Lung (tissue), 12 donors: ENCODE data around the gene SLC19A1. TPM values are rescaled to one million over a fixed set of nuclear protein-coding genes. Genes with fewer than 3 reads are reported as not detected.

Source experiments
- ATAC-seq: fragments of 200-7000 bp; cut with Tn5 transposase; one replicate; pipeline ENCODE4 v1.9.1; 2020; ENCODE audit warnings: moderate number of reproducible peaks; ENCODE audit not compliant: insufficient read depth, low FRiP score
- DNase-seq, 3 donors: peaks; one replicate each; pipeline ENCODE4 v3.0.0-alpha.2; 2013 to 2017
- H3K27ac ChIP-seq, 2 donors: one replicate each; pipeline ENCODE4 v1.5.1; 2013; ENCODE audit warnings: mild to moderate bottlenecking in 2 of 2, moderate library complexity in 2 of 2, control low read depth in 1 of 2, inconsistent platforms in 1 of 2, low read depth in 1 of 2, low read length in 1 of 2
- H3K27me3 ChIP-seq, 3 donors: one replicate each; pipeline ENCODE4 v1.5.1; 2013; ENCODE audit warnings: low read length in 2 of 3; ENCODE audit not compliant: control insufficient read depth in 3 of 3, insufficient read depth in 3 of 3
- H3K36me3 ChIP-seq, 4 donors: one replicate each; pipeline ENCODE4 v1.5.1; 2013; ENCODE audit warnings: low read length in 4 of 4, mild to moderate bottlenecking in 1 of 4, moderate library complexity in 1 of 4; ENCODE audit not compliant: control insufficient read depth in 4 of 4, insufficient read depth in 4 of 4
- H3K4me1 ChIP-seq, 5 donors: one replicate each; pipeline ENCODE4 v1.5.1; 2013; ENCODE audit warnings: low read length in 5 of 5, mild to moderate bottlenecking in 2 of 5, moderate library complexity in 1 of 5; ENCODE audit not compliant: control insufficient read depth in 5 of 5, insufficient read depth in 5 of 5
- H3K4me3 ChIP-seq: one replicate; pipeline ENCODE4 v1.5.1; 2013; ENCODE audit warnings: mild to moderate bottlenecking, control low read depth, moderate library complexity
- H3K9ac ChIP-seq, 2 donors: one replicate each; pipeline ENCODE4 v1.5.1; 2013; ENCODE audit warnings: low read length in 2 of 2, control low read depth in 1 of 2; ENCODE audit not compliant: insufficient read depth in 1 of 2
- H3K9me3 ChIP-seq, 4 donors: one replicate each; pipeline ENCODE4 v1.5.1; 2013; ENCODE audit warnings: low read length in 3 of 4, mild to moderate bottlenecking in 1 of 4, moderate library complexity in 1 of 4; ENCODE audit not compliant: control insufficient read depth in 4 of 4, insufficient read depth in 3 of 4
- WGBS, 2 donors: extraction: QIAGEN DNeasy Blood & Tissue Kit; methylation state at CpG; one replicate each; pipeline ENCODE4 v1.1.7; 2013; 5-methylcytosine and 5-hydroxymethylcytosine counted together
- polyA plus RNA-seq, 2 donors: library from polyadenylated mRNA; stranded (reverse); fragments of 200-250 nt; gene quantifications; one replicate each; pipeline ENCODE4 v1.2.1, GENCODE V29; 2013
- total RNA-seq, 2 donors: library from RNA; depleted of rRNA in 1 of 2; stranded (reverse); fragments of >200 nt in 1 of 2; gene quantifications; one replicate each; pipeline ENCODE4 v1.2.1, GENCODE V29; 2014 to 2021
- TF ChIP-seq, protein P1 (sequence below): IDR thresholded peaks from 2 replicates; pipeline ENCODE4 v1.5.1; 2012; ENCODE audit warnings: mild to moderate bottlenecking; ENCODE audit errors: control extremely low read depth, extremely low read depth
- donor health status: control.
- donor health status: control.
- donor health status: Bipolar disorder and iron deficiency.
- donor health status: healthy.
- donor health status: DM: yes; HTN: yes; CAD: no.

Gene SLC19A1
- total and polyA plus RNA-seq, 4 donors = 23.8 to 42.0 (median 26.2) TPM

DNA sequence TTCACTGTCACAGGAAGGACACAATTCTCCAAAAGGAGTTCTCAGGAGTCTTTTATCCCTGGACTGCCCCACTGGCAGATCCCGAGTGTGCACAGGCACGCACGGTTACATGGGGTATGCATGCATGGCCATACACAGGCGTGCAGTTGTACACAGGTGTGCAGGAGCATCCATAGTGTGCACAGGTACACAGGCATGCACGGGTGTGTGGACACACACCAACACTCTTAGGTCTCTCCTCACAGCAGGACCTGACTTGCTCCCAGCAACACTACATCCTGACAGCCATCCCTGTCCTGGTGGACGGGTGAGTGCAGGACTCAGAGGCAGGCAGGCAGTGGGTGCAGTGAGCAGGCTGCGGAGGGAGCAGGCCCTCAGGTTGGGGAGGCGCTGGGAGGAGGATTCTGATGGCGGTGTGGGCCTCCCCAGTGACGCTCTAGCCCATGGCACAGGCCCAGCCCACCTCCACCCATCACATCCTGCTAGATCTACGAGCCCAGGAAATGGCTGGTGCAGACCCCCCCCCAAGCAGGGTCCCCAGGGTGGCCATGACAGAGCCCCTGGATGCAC lies 28.4 kb downstream of the SLC19A1 start:
- TF ChIP-seq, protein P1, sequence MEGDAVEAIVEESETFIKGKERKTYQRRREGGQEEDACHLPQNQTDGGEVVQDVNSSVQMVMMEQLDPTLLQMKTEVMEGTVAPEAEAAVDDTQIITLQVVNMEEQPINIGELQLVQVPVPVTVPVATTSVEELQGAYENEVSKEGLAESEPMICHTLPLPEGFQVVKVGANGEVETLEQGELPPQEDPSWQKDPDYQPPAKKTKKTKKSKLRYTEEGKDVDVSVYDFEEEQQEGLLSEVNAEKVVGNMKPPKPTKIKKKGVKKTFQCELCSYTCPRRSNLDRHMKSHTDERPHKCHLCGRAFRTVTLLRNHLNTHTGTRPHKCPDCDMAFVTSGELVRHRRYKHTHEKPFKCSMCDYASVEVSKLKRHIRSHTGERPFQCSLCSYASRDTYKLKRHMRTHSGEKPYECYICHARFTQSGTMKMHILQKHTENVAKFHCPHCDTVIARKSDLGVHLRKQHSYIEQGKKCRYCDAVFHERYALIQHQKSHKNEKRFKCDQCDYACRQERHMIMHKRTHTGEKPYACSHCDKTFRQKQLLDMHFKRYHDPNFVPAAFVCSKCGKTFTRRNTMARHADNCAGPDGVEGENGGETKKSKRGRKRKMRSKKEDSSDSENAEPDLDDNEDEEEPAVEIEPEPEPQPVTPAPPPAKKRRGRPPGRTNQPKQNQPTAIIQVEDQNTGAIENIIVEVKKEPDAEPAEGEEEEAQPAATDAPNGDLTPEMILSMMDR = no peak
- ATAC-seq (no peak), DNase-seq (no peak)
- H3K9ac ChIP-seq = no peak overlapping the region
- no peak overlapping the region for H3K4me3 ChIP-seq
- H3K27ac ChIP-seq = peak overlapping the region in 1 of 2 donors; percentile 14
- peaks cover 2 to 6% (median 3%) of the 10 kb centered on the region in 4 donors for H3K9me3 ChIP-seq
- WGBS, 2 donors = 70 to 80% methylated on average over 11 of the region's 11 CpGs
- H3K27me3 ChIP-seq = no peaks in the 10 kb centered on the region
- peaks cover 0 to 26% (median 10%) of the 10 kb centered on the region in 5 donors for H3K4me1 ChIP-seq
- peaks cover 0 to 33% (median 2%) of the 10 kb centered on the region in 4 donors for H3K36me3 ChIP-seq

DNA sequence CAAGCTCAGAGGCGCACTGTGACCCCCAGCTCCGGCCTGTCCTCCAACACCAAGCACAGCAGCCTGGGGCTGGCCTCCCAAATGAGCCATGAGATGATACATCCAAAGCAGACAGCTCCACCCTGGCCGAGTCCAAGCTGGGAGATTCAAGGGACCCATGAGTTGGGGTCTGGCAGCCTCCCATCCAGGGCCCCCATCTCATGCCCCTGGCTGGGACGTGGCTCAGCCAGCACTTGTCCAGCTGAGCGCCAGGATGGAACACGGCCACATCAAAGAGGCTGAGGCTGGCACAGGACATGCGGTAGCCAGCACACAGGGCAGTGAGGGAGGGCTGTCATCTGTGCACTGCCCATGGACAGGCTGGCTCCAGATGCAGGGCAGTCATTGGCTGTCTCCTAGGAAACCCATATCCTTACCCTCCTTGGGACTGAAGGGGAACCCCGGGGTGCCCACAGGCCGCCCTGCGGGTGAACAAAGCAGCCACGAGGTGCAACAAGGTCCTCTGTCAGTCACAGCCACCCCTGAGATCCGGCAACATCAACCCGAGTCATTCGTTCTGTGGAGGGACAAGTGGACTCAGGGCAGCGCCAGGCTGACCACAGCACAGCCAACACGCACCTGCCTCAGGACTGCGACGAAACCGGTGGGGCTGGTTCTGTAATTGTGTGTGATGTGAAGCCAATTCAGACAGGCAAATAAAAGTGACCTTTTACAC lies 29.1 kb downstream of the SLC19A1 start:
- TF ChIP-seq, protein P1 = no peak
- 70 to 84% methylated on average over 19 of the region's 19 CpGs for WGBS, 2 donors
- Histone ChIP-seq H3K9me3 (peaks cover 0 to 2% (median under 1%) of the 10 kb centered on the region in 4 donors), H3K36me3 (peaks cover 0 to 33% (median under 1%) of the 10 kb centered on the region in 4 donors), H3K27ac (peak overlapping the region in 1 of 2 donors; percentile 43), H3K4me3 (no peak overlapping the region), H3K9ac (no peak overlapping the region), H3K4me1 (peaks cover 0 to 26% (median 10%) of the 10 kb centered on the region in 5 donors), H3K27me3 (no peaks in the 10 kb centered on the region)
- ATAC-seq = peak; percentile 29
- peak; percentile 58 to 72 (median 68) for DNase-seq

DNA sequence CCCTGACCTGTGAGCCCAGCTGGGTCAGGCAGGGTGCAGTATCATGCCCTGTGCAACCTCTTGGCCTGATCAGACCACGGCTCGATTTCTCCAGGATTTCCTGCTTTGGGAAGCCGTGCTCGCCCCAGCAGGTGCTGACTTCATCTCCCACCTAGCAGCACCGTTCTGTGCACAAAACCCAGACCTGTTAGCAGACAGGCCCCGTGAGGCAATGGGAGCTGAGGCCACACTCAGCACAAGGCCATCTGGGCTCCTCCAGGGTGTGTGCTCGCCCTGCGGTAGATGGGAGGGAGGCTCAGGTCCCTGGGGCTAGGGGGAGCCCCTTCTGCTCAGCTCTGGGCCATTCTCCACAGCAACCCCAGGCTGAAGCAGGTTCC lies 29.6 kb downstream of the SLC19A1 start:
- TF ChIP-seq, protein P1 = no peak
- 71 to 85% methylated on average over 8 of the region's 8 CpGs for WGBS, 2 donors
- peak overlapping the region in 1 of 2 donors; percentile 43 for H3K27ac ChIP-seq

More for the DNA sequence above, 29.6 kb downstream of the SLC19A1 start:
- peaks cover 0 to 33% (median 0%) of the 10 kb centered on the region in 4 donors for H3K36me3 ChIP-seq
- no peak overlapping the region for H3K9ac ChIP-seq
- peaks cover 0 to 26% (median 10%) of the 10 kb centered on the region in 5 donors for H3K4me1 ChIP-seq
- peaks cover 0 to 2% (median 0%) of the 10 kb centered on the region in 4 donors for H3K9me3 ChIP-seq
- no peaks in the 10 kb centered on the region for H3K27me3 ChIP-seq
- H3K4me3 ChIP-seq = no peak overlapping the region
- ATAC-seq = no peak
- DNase-seq = no peak
